ENCODE results near the gene TMEM255B.

The TMEM255B gene

DNA sequence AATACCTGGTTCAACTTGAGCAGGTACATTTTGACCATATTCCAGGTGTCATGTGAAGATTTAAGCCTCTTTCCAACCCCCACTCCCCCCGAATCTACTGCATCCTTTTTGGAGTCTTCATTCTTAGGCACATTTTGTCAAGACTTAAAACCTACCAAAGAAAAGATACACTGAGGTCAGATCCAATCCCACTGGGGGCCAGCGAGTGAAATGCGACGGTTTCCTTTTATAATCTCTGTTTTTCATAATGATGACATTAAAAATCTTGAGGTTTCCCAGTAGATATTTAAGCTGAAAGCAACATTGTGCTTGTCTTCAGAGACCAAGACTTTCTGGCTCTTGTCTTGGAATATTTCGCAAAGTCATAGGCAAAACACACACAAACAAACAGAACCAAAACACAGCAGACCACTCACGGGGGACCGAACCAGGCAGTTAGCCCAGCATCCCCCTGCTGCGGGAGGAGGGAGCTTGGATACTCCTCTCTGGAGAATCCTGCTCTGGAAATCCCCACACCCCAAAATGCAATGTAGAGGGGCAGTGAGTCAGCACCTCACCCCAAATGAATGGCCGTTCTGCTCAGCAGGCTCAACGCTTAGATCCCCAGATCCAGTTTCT is 105.4 kb downstream of the TMEM255B start:
- DNase-seq = no peak

DNA sequence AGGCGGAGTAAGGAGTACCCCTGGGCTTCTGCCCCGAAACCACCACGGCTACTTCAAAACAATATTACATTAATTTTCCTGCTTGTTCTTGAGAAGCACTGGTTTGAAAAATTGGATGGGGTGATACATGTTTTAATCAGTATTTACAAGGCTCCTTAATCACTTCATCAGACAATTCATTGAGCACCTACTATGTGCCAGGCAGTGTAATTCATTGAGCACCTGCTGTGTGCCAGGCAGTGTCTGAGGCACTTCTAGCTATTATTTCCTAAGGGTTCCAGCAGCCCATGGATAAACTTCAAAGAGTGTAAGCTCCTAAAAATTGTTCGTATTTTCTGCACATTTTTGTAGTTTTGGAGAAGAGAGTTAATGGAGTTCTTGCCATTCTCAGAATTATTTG is 106.4 kb downstream of the TMEM255B start:
- no peak for DNase-seq

All from inflammatory macrophage (primary cell).